Measurements from ENCODE around the gene TAS2R10.

The TAS2R10 gene

DNA sequence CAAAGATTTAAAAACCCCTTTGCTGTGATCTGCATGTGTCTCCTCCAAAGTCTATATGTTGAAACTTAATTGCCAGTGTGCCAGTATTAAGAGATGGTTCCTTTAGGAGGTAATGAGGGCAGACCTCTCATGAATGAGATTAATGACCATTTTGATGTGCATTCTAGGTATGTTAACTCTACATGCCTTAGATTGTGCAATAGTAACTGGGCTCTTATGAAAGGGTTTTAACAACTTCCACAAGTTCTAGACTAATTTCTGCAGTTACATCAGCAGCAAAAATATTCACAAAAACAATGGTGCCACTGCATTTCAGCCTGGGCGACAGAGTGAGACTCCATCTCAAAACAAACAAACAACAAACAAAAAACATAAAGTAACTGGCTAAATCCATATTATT, 3.8 kb upstream of the TAS2R10 start:
- TF ChIP-seq, protein P1, sequence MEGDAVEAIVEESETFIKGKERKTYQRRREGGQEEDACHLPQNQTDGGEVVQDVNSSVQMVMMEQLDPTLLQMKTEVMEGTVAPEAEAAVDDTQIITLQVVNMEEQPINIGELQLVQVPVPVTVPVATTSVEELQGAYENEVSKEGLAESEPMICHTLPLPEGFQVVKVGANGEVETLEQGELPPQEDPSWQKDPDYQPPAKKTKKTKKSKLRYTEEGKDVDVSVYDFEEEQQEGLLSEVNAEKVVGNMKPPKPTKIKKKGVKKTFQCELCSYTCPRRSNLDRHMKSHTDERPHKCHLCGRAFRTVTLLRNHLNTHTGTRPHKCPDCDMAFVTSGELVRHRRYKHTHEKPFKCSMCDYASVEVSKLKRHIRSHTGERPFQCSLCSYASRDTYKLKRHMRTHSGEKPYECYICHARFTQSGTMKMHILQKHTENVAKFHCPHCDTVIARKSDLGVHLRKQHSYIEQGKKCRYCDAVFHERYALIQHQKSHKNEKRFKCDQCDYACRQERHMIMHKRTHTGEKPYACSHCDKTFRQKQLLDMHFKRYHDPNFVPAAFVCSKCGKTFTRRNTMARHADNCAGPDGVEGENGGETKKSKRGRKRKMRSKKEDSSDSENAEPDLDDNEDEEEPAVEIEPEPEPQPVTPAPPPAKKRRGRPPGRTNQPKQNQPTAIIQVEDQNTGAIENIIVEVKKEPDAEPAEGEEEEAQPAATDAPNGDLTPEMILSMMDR (IDR thresholded peaks at IDR 0.05; ENCODE audit: borderline replicate concordance, control extremely low read depth, extremely low read depth, insufficient read depth, missing control alignments) = no peak
- DNase-seq (ENCODE audit: low spot score) = no peak
- in situ Hi-C loops (cut with MboI; ENCODE audit: low sequenced_read_pairs, unreplicated experiment) = no loop called here

DNA sequence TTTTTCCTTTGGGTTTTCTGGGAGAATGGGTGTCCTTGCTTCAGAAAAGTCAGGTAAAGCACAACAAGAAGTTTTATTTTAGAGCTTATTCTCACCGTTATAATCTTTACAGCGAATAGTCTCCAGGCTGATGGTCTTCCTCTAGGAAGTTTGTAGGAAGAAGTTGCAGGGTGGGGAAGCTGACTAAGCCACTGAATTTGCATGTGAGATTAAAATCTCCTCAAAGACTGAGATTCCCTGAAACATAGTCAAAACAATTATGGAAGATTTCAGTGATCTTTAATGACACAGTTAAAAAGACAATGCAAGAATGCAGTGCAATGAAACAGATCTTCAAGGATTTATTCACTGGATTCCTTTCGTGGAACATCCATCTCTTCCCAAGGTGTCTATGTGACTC, 1.2 kb downstream of the TAS2R10 start:
- TF ChIP-seq, protein P1 (IDR thresholded peaks at IDR 0.05; ENCODE audit: borderline replicate concordance, control extremely low read depth, extremely low read depth, insufficient read depth, missing control alignments) = no peak
- no peak for DNase-seq (ENCODE audit: low spot score)
- in situ Hi-C loops (cut with MboI; ENCODE audit: low sequenced_read_pairs, unreplicated experiment) = no loop called here

DNA sequence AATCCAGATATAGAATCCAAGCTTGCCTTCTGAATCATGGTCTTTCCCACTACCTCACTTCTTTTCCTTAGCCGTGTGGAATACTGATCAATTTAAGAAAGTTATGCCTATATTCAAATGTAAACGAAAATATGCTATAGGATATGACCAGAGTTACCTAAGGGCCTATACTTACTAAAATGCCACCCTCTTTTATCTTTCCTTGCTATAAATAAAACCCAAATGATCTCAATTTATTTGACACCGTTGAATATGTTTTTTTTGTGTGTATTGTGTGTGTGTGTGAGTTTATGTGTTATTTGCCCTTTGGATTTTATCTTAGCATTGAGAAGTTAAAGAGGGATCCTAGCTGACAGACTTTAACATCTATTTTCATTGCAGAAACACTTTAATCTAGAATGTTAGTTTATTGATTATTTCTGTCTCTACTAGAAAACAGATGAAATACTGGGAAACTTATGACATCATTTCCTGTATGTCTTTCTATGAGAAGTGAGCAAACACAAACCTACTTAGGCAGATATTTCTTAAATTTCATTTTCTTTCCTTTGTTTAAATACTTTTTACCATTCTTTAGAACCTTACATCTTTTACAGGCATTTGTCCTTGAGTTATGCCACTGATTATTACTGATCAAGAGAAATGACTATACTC, 14.1 kb downstream of the TAS2R10 start:
- no peak for DNase-seq (ENCODE audit: low spot score)
- TF ChIP-seq, protein P1 (IDR thresholded peaks at IDR 0.05; ENCODE audit: borderline replicate concordance, control extremely low read depth, extremely low read depth, insufficient read depth, missing control alignments) = no peak
- in situ Hi-C loops (cut with MboI; ENCODE audit: low sequenced_read_pairs, unreplicated experiment) = no loop called here

DNA sequence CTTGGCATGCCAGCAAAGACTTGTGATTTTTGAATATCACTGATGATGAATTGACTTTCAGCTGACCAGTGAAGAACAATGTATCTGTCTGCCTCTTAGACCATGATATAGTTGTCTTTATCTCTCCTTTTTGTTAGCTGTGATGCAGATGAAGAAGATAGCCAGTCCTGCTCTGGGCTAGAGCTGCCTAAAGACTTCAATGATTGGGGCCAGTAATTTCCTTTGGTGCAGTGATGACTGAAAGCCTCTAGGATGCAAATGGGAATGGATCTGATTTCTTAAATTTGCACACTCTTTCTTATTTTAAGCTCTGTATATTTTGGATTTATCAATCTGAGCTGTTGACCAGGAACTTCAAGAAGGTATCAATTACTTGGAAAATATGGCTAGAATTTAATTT, 16.1 kb downstream of the TAS2R10 start, which contains the start of gene TAS2R9:
TSS of gene TAS2R9 (minus strand) at position 101 of the 400 bp plus-strand sequence. CDS start at position 8, 93 bp downstream.
- TF ChIP-seq, protein P1 (IDR thresholded peaks at IDR 0.05; ENCODE audit: borderline replicate concordance, control extremely low read depth, extremely low read depth, insufficient read depth, missing control alignments) = no peak
- no peak for DNase-seq (ENCODE audit: low spot score)
- in situ Hi-C loops (cut with MboI; ENCODE audit: low sequenced_read_pairs, unreplicated experiment) = no loop called here

DNA sequence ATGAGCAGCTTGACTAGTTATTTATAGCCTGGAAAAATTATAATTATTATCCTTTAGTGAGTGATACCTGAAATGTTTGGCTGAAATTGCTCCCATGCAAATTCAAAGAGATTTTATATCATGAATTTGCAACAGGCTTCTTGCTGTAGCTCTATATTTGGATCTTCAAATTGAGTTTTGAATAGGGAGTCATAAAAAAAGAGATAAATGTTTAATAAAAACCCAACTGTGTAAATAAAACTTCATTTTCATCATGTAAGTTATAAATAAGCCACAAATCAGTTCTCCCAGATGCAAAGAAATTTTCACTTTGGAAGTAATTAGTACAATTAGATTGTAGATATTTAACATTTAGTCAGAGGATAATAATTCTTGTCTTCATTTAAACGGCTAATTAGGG, 19.0 kb downstream of the TAS2R10 start, which contains the start of gene TAS2R8:
TSS of gene TAS2R8 (minus strand) at position 101 of the 400 bp plus-strand sequence. CDS start 306 bp downstream, outside the sequence.
- in situ Hi-C loops (cut with MboI; ENCODE audit: low sequenced_read_pairs, unreplicated experiment) = no loop called here

DNA sequence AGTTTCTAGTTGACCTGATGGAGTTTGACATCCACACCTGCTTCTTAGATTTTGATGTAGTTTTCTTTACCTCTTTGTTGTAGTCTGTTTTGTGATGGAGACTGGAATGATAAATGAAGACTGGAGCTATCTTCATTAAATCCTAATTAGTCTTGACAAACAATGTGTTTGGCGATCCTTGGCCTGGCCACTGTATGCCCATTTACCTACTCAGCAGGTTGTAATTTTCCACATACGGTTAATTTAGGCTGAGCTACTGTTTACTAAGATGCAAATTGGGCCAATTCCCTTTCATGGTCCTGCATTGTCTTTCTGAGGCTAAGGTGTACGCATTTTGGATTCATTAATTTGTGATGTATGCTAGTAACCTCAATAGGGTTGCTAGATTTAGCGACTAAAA, 23.6 kb downstream of the TAS2R10 start, which contains the start of gene TAS2R7:
TSS of gene TAS2R7 (minus strand) at position 41 of the 400 bp plus-strand sequence. CDS start 57 bp downstream, outside the sequence.
- DNase-seq (ENCODE audit: low spot score) = no peak
- TF ChIP-seq, protein P1 (IDR thresholded peaks at IDR 0.05; ENCODE audit: borderline replicate concordance, control extremely low read depth, extremely low read depth, insufficient read depth, missing control alignments) = no peak
- in situ Hi-C loops (cut with MboI; ENCODE audit: low sequenced_read_pairs, unreplicated experiment) = no loop called here

More for the DNA sequence above, 19.0 kb downstream of the TAS2R10 start, which contains the start of gene TAS2R8:
- TF ChIP-seq, protein P1 (IDR thresholded peaks at IDR 0.05; ENCODE audit: borderline replicate concordance, control extremely low read depth, extremely low read depth, insufficient read depth, missing control alignments) = no peak
- DNase-seq (ENCODE audit: low spot score) = no peak
